GM23338 (cell line): ENCODE results near the gene TGFBRAP1. TPM values are rescaled to one million over a fixed set of nuclear protein-coding genes. Genes with fewer than 3 reads are reported as not detected.

Source experiments
- ATAC-seq: fragments of 200-7000 bp; cut with Tn5 transposase; 3 replicates; pipeline ENCODE4 v1.9.1; 2020
- DNase-seq: peaks from one replicate; pipeline ENCODE4 v3.0.0-alpha.2; 2015; ENCODE audit warnings: low spot score
- H2AFZ ChIP-seq: fragments of 200-600 bp; sonication (generic); 2 replicates; pipeline ENCODE4 v1.8.0; 2016; ENCODE audit warnings: antibody characterized with exemption, mild to moderate bottlenecking, moderate library complexity
- H3F3A ChIP-seq: fragments of 200-600 bp; sonication (generic); replicated peaks from 2 replicates; pipeline ENCODE4 v1.8.0; 2017; ENCODE audit warnings: antibody characterized with exemption, mixed run types, low read depth
- H3K27ac ChIP-seq: fragments of 200-600 bp; sonication (generic); 2 replicates; pipeline ENCODE4 v1.6.1; 2016; ENCODE audit warnings: low read depth
- H3K27me3 ChIP-seq: fragments of 200-600 bp; sonication (generic); 2 replicates; pipeline ENCODE4 v1.8.0; 2016; ENCODE audit warnings: mild to moderate bottlenecking, mixed run types, moderate library complexity; ENCODE audit not compliant: insufficient read depth
- H3K36me3 ChIP-seq: fragments of 200-600 bp; sonication (generic); 2 replicates; pipeline ENCODE4 v1.8.0; 2016; ENCODE audit warnings: mild to moderate bottlenecking; ENCODE audit not compliant: insufficient read depth
- H3K4me1 ChIP-seq: fragments of 200-600 bp; sonication (generic); 2 replicates; pipeline ENCODE4 v1.8.0; 2016; ENCODE audit warnings: mild to moderate bottlenecking, moderate library complexity; ENCODE audit not compliant: insufficient read depth
- H3K4me2 ChIP-seq: fragments of 200-600 bp; sonication (generic); 2 replicates; pipeline ENCODE4 v1.7.1; 2017; ENCODE audit warnings: mixed run types
- H3K4me3 ChIP-seq: fragments of 200-600 bp; sonication (generic); 2 replicates; pipeline ENCODE4 v1.6.1; 2016; ENCODE audit warnings: mixed run types
- H3K79me2 ChIP-seq: fragments of 200-600 bp; sonication (generic); replicated peaks from 2 replicates; pipeline ENCODE4 v1.8.0; 2017; ENCODE audit warnings: mild to moderate bottlenecking; ENCODE audit not compliant: insufficient read depth
- H3K9me2 ChIP-seq: fragments of 200-600 bp; sonication (generic); 2 replicates; pipeline ENCODE4 v1.8.0; 2017; ENCODE audit not compliant: insufficient read depth
- H4K20me1 ChIP-seq: fragments of 200-600 bp; sonication (generic); replicated peaks from 2 replicates; pipeline ENCODE4 v1.8.0; 2017; ENCODE audit warnings: mild to moderate bottlenecking; ENCODE audit not compliant: insufficient read depth
- H3K27ac Mint-ChIP-seq: 2 replicates; pipeline ENCODE4 v1.8.0; 2020; ENCODE audit warnings: inconsistent platforms, mild to moderate bottlenecking, moderate library complexity, mixed read lengths
- H3K27me3 Mint-ChIP-seq: 3 replicates; pipeline ENCODE4 v1.8.0; 2022; ENCODE audit warnings: low read depth, mild to moderate bottlenecking, moderate library complexity, mixed read lengths, inconsistent platforms; ENCODE audit not compliant: insufficient read depth, poor library complexity
- H3K36me3 Mint-ChIP-seq: 3 replicates; pipeline ENCODE4 v1.8.0; 2021; ENCODE audit warnings: low read depth, mild to moderate bottlenecking, inconsistent platforms, moderate library complexity, mixed read lengths
- H3K4me1 Mint-ChIP-seq: 3 replicates; pipeline ENCODE4 v1.8.0; 2020; ENCODE audit warnings: mild to moderate bottlenecking, inconsistent platforms, mixed read lengths
- H3K4me3 Mint-ChIP-seq: 3 replicates; pipeline ENCODE4 v1.8.0; 2021; ENCODE audit warnings: moderate library complexity, mild to moderate bottlenecking, inconsistent platforms, mixed read lengths
- H3K9me3 Mint-ChIP-seq: 3 replicates; pipeline ENCODE4 v1.8.0; 2020; ENCODE audit warnings: moderate library complexity, mild to moderate bottlenecking, inconsistent platforms, mixed read lengths
- CTCF ChIP-seq, 2 experiments: fragments of 200-600 bp in 1 of 2; sonication (generic) in 1 of 2; conservative IDR thresholded peaks; 2 replicates each; pipeline versions ENCODE4 v1.5.1 to v1.6.1; 2016 to 2017; ENCODE audit warnings: antibody characterized with exemption in 2 of 2, low read depth in 2 of 2, mild to moderate bottlenecking in 2 of 2, moderate library complexity in 1 of 2
- EZH2 ChIP-seq: fragments of 200-600 bp; sonication (generic); IDR thresholded peaks from one replicate; pipeline ENCODE4 v1.8.0; 2017; ENCODE audit warnings: antibody characterized with exemption, mild to moderate bottlenecking, low read depth; ENCODE audit not compliant: unreplicated experiment
- STAT1 ChIP-seq: IDR thresholded peaks from one replicate; pipeline ENCODE4 v1.6.1; 2016; ENCODE audit warnings: antibody characterized with exemption; ENCODE audit not compliant: unreplicated experiment
- ZNF114 ChIP-seq: fragments of 250-450 bp; sonication (Bioruptor Pico); IDR thresholded peaks from 2 replicates; pipeline ENCODE4 v1.5.0; 2020; ENCODE audit warnings: mild to moderate bottlenecking, moderate library complexity
- ZNF331 ChIP-seq: fragments of 250-450 bp; sonication (Bioruptor Pico); IDR thresholded peaks from 2 replicates; pipeline ENCODE4 v1.5.0; 2020; ENCODE audit warnings: low read depth, mild to moderate bottlenecking, moderate library complexity
- ZNF462 ChIP-seq: fragments of 250-450 bp; sonication (Bioruptor Pico); IDR thresholded peaks from 2 replicates; pipeline ENCODE4 v1.5.0; 2020; ENCODE audit warnings: mild to moderate bottlenecking, moderate library complexity
- polyA plus RNA-seq: library from polyadenylated mRNA; unstranded; fragments of >200 nt; fragmentation: Nextera tagmentation; extraction: Ambion mirVana; gene quantifications from 2 replicates; pipeline ENCODE4 v1.2.1, GENCODE V29; 2016
- total RNA-seq: library from RNA; depleted of rRNA; stranded (reverse); fragments of >200 nt; shearing (Covaris generic); gene quantifications from 2 replicates; pipeline ENCODE4 v1.2.3, GENCODE V29; 2014

The TGFBRAP1 gene
- total and polyA plus RNA-seq, 2 experiments from 2014 or later = 6.3 to 23.5 TPM

DNA sequence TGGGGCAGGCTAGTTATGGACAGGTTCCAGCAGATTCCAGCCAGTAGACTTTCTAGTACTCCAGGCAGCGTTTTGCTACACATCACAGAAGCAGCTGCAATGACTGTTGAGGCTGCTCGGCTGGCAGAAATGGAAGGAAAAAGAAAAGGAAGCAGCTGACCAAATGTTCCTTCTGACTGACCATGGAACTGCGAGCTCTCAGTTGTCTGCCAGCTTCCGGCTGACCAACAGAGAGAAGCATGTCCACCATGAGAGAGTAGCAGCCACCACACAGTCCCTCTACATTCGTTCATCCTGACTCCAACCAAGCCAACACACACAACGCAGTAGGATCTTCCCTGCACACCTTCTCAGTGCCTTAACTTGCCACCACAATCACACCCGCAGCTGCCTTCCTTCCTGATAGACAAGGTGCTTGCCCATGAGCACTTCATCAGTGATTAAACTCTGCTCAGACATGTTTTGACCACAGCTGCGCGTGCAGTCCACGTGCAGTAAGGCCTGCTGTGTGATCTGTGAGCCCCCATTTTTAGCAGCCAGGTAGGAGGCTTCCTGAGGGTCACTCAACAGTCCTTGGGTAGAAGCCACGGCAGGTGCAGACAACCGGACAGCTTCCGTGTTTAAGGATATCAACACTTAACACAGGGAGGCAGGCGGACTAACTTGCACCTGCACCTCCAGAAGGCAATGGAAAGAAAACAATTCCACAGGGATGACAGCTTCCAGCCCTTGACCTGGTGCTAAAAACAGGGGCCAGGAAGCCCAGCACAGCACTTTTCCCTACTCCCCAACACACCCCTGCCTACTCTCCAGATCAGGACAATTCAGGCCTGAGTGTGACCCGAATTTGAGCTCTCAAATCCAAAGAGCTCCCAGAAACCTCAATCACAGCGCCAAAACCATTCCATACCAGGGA, 996 bp downstream of the TGFBRAP1 start (continued):
- TF ChIP-seq ZNF462 (no peak), CTCF (conservative IDR thresholded peaks at IDR 0.05; ENCODE audit: low read depth in 2 of 2) (no peak), STAT1 (no peak), ZNF114 (no peak), EZH2 (no peak), ZNF331 (CRISPR knock-in tag) (no peak)

- H3K9me2 ChIP-seq = no peaks in the 10 kb centered on the region
- H3K79me2 ChIP-seq = peaks cover 61% of the 10 kb centered on the region
- H3K36me3 ChIP-seq = no peaks in the 10 kb centered on the region
- peaks cover 12% of the 10 kb centered on the region for H3K4me1 ChIP-seq
- no peak overlapping the region for H3K4me2 ChIP-seq
- no peak overlapping the region for H3K4me3 ChIP-seq
- Mint-ChIP-seq H3K9me3 (no peaks in the 10 kb centered on the region), H3K27me3 (peaks cover 10% of the 10 kb centered on the region), H3K27ac (no peak overlapping the region), H3K4me3 (no peak overlapping the region), H3K36me3 (peaks cover 8% of the 10 kb centered on the region; the same call in 2 of the 3 replicates), H3K4me1 (peaks cover 30% of the 10 kb centered on the region)
- peaks cover 14% of the 10 kb centered on the region for H3K27me3 ChIP-seq
- no peak for ATAC-seq
- no peak overlapping the region for H2AFZ ChIP-seq
- H4K20me1 ChIP-seq = no peaks in the 10 kb centered on the region; the same call in 1 of the 2 replicates
- H3F3A ChIP-seq = no peaks in the 10 kb centered on the region
- no peak for DNase-seq
- no peak overlapping the region for H3K27ac ChIP-seq
- no peak for TF ChIP-seq ZNF462
- TF ChIP-seq ZNF331 (CRISPR knock-in tag) = no peak
- TF ChIP-seq ZNF114 = no peak
Observed at GRCh38 chr2:105327690-105328089, 1.8 kb downstream of the TGFBRAP1 start.
